ENCODE measurements around the gene CDNF.
"Not testable (repeated sequence)": the region's sequence is repeated elsewhere in the genome, so short reads cannot be mapped to it uniquely, and the experiment has no call there.

Gene CDNF

GRCh38 chr10:14837757-14838581, at the start of gene CDNF, which contains the start of the genes HSPA14 and MSANTD7:
CDNF (minus strand) TSS chr10:14838037; CDS start chr10:14837946, 91 bp downstream.
HSPA14 (plus strand) TSS chr10:14838306; CDS start chr10:14838403, 97 bp downstream.
MSANTD7 (plus strand) TSS chr10:14838306; CDS start chr10:14842285, 3,979 bp downstream.
- peak; percentile 99 for DNase-seq

GRCh38 chr10:14884082-14884481, 46.2 kb upstream of the CDNF start:
- DNase-seq, result no peak

GRCh38 chr10:14880229-14880628, 42.4 kb upstream of the CDNF start:
- no peak for DNase-seq

GRCh38 chr10:14879928-14880193, 42.0 kb upstream of the CDNF start:
- no peak for DNase-seq

- peak; percentile 38 for DNase-seq
Observed at GRCh38 chr10:14879124-14879927, 41.5 kb upstream of the CDNF start.

- DNase-seq, result peak; percentile 93
Observed at GRCh38 chr10:14878266-14879123, 40.7 kb upstream of the CDNF start, which contains the start of gene SUV39H2. SUV39H2 (plus strand) TSS chr10:14878866; CDS start chr10:14878889, 23 bp downstream.

- DNase-seq, result no peak
Observed at GRCh38 chr10:14876764-14877163, 38.9 kb upstream of the CDNF start.

- DNase-seq, result no peak
Observed at GRCh38 chr10:14875941-14876340, 38.1 kb upstream of the CDNF start.

GRCh38 chr10:14873090-14873760, 35.4 kb upstream of the CDNF start:
- DNase-seq, result no peak

- DNase-seq, result not testable (repeated sequence)
Observed at GRCh38 chr10:14864871-14865270, 27.0 kb upstream of the CDNF start.

- not testable (repeated sequence) for DNase-seq
Observed at GRCh38 chr10:14864466-14864865, 26.6 kb upstream of the CDNF start.

- no peak for DNase-seq
Observed at GRCh38 chr10:14860791-14861190, 23.0 kb upstream of the CDNF start.

- DNase-seq, result no peak
Observed at GRCh38 chr10:14859775-14860174, 21.9 kb upstream of the CDNF start.

GRCh38 chr10:14859043-14859442, 21.2 kb upstream of the CDNF start:
- no peak for DNase-seq

- DNase-seq, result no peak
Observed at GRCh38 chr10:14858338-14858960, 20.6 kb upstream of the CDNF start.

GRCh38 chr10:14855453-14855852, 17.6 kb upstream of the CDNF start:
- no peak for DNase-seq

- DNase-seq, result no peak
Observed at GRCh38 chr10:14852236-14852635, 14.4 kb upstream of the CDNF start.

- no peak for DNase-seq
Observed at GRCh38 chr10:14844948-14845347, 7.1 kb upstream of the CDNF start.

GRCh38 chr10:14843327-14843988, 5.6 kb upstream of the CDNF start:
- DNase-seq, result no peak

GRCh38 chr10:14840178-14840577, 2.3 kb upstream of the CDNF start:
- no peak for DNase-seq

- DNase-seq, result no peak
Observed at GRCh38 chr10:14839305-14839695, 1.5 kb upstream of the CDNF start.

Data from stimulated activated CD4-positive, alpha-beta T cell treated with anti-CD3 and anti-CD28 coated beads, Interleukin-12 subunit alpha, Interleukin-12 subunit beta, amount 100 ng/mL, for 4 hours (primary cell).